Retina (tissue), 1 donor: ENCODE data around the gene PCNT.

ENCODE experiments used
- DNase-seq: peaks from one replicate; pipeline ENCODE4 v3.0.0-alpha.2; 2016

PCNT gene

DNA sequence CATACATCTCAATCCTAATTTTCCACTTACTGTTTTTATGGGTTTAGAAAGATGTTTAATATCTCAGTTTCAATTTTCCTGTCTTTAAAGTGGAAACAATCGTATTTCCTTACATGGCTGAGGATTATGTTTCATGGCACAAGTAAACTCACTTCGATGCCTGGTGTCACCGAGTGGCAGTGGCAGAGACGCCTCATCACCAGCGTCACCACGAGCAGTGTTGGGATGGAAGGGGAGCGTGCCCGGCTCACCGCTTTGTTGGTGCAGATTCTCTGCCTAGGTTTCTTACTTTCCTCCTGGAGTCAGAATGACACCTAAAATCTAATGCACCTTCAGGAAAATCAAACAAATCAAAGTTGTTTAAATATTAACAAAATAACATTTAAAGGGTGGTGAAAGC is 86.6 kb downstream of the PCNT start:
- no peak for DNase-seq

- DNase-seq = no peak
Measured at GRCh38 chr21:46411236-46411635, 87.3 kb downstream of the PCNT start.

- DNase-seq = no peak
Measured at GRCh38 chr21:46411691-46412090, 87.7 kb downstream of the PCNT start.

DNA sequence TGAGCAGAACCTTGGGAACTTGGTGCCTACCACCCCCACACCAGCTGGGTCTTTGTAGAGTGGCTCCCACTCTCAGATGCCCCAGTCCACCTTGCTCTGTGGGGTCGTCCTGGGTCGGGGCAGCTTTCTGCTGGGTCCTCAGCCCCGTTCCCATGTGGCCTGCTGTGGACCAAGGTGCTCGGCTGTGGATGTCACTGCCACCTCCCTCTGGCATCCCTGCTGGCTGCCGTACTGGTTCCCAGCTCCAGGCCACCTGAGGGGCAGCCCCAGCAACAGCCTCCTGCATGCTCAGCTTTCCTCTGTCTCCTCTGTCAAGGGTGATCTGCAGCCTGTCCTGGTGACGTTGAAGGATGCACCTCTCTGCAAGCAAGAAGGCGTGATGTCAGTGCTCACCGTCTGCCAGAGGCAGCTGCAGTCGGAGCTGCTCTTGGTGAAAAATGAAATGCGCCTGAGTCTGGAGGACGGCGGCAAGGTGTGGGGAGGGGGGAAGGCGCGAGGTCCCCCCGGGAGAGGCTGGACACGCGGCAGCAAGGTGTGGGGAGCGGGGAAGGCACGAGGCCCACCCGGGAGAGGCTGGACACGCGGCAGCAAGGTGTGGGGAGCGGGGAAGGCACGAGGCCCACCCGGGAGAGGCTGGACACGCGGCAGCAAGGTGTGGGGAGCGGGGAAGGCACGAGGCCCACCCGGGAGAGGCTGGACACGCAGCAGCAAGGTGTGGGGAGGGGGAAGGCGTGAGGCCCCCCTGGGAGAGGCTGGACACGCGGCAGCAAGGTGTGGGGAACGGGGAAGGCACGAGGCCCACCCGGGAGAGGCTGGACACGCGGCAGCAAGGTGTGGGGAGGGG is 88.8 kb downstream of the PCNT start:
- no peak for DNase-seq

DNA sequence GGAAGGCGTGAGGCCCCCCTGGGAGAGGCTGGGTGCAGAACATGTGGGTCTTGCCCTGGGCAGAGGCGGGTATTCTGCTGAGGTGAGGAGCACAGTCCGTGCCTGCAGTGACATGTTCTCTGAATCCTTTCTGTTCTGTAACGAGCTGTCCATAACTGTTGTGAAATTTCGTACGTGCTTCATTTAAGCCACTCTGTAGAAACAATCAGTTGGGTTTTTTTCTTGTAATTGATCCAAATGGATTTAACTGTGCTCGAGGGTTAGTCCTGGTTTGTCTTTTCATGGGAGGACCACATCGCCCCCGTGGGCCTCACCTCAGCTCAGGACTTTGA is 89.4 kb downstream of the PCNT start:
- no peak for DNase-seq

GRCh38 chr21:46414965-46415275 is 91.0 kb downstream of the PCNT start:
- DNase-seq = no peak

GRCh38 chr21:46416551-46416950 is 92.6 kb downstream of the PCNT start:
- DNase-seq = no peak

DNA sequence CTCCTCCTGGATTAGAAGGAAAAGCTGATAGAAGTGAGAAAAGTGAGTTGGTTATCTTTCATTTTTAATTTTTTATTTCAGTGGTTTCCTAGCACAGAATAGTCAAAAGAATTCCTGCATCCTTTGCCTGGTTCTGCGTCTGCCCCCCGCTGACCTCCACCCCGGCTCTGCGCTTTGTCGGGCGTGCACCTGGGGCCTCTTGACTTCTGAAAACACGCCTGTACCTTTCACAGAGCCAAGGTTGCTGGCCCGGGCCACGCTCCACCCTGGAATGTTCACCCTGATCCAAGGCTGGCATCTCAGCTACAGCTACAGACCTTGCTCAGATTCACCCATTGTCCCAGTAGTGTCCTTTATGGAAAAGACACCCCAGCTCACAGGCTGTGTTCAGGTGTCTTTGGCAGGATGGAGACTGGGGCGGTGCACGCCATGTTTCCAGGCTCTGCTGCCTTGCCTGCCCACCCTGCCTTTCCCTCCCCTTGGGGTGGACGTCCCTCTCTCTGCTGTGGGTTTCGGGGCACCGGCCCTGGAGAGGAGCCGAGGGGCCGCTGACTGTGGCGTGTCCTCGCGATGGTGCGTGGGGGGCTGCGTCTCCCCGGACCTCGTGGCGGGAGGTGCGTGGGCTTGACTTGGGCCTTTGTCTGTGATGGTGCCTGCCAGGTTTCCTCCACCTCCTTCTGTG is 94.5 kb downstream of the PCNT start:
- DNase-seq = no peak

DNA sequence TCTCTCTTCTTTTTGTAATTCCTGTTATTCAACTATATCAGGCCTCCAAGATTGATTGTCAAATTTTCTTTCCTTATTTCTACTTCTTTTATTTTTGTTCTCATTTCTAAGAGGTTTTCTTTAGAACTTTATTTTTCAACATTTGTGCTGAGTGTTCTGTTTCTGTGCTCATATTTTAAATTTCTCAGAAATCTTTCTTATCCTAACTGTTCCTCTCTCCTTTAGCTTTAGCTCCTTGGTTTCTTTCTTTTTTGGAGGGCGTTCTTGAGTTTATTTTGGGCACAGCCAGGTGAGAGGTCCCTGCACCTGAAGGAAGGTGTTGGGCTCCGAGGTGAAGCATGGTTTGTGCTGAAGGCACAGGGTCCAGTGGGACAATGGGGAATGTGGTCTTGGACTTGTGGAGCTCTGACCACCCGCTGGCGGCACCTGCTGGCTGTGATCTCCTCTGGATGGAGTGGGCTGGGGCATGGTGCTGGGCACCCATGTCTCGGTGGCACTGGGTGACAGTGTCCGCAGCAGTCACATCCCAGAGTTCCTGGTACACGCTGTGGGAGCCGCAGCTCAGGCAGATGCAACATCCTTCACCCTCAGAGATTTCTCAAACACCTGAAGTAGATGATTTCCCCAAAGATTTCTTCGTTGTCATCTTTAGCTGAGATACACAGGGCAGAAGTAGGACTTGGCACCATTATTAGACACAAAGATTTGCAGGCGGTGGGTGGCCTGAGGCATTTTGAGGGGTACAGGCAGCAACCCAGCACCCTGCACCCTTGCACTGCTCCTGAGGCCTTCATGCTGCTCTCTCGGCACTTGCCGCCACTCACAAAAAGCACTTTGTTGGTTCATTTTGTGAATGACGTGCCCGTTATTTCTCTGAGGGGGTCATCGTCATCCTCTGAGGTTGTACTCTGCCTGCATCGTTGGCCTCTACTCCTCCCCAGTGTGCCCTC is 96.6 kb downstream of the PCNT start:
- DNase-seq = no peak

DNA sequence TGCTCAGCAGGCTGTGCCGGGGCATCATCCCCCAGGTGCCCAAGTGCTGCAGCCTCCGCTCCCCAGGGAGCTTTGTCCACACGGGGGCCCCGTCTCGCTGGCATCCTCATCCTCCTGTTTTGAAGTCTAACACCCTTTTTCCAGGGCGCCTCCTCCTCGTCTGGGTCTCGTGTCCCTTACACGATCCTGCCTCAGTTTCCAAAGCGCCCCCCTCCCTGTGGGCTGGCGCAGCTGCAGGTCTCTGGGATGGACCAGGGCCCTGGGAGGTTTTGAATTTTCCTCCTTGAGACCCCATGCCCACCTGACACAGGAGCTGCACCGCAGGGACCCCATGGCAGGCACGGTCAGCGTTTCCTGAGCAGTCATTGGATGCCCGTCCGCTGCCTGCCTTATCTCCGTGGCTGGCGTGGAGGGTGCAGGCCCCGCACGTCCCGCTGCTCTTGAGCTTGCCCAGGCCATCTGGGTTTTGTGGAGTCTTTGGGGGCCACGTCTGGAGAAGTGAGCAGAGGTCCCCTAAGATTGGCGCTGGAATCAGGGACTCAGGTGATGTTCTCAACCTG is 97.3 kb downstream of the PCNT start:
- DNase-seq = no peak

DNA sequence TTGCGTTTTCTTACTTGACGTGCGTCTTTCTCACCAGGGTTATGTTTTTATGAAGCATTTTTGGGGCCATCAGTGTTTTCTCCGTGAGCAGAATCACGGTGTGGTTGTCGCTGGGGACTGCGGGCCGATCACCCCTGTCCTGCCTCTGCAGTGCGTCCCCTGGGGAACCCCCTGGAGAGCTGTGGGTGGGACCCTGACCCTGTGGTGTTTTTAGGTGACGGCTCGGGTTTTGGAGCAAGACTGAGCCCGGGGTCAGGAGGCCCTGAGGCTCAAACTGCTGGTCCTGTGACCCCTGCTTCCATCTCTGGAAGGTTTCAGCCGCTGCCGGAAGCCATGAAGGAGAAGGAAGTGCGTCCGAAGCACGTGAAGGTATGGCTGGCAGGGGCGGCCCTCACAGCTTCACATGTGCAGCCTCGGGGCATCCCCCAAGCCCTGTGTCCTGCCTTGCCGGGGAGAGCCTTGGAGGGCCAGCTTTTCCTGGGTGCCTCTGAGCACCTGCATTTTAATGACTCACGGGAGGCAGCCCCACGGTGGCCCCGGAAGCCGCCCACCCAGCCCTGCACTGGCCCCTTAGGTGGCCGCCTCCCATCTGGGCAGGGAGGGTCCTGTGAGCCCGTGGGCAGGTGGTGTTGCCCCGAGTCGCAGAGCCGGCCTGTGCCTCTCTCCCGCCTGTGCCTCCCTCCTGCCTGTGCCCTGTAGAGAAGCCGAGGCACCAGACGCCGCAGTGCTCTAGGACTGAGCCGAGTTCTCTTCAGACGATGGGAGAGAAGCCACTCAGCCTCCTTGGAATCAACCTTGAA is 98.0 kb downstream of the PCNT start:
- DNase-seq = no peak

GRCh38 chr21:46422636-46423241 is 98.8 kb downstream of the PCNT start:
- no peak for DNase-seq

- DNase-seq = no peak
Measured at GRCh38 chr21:46423546-46424038, 99.6 kb downstream of the PCNT start.

DNA sequence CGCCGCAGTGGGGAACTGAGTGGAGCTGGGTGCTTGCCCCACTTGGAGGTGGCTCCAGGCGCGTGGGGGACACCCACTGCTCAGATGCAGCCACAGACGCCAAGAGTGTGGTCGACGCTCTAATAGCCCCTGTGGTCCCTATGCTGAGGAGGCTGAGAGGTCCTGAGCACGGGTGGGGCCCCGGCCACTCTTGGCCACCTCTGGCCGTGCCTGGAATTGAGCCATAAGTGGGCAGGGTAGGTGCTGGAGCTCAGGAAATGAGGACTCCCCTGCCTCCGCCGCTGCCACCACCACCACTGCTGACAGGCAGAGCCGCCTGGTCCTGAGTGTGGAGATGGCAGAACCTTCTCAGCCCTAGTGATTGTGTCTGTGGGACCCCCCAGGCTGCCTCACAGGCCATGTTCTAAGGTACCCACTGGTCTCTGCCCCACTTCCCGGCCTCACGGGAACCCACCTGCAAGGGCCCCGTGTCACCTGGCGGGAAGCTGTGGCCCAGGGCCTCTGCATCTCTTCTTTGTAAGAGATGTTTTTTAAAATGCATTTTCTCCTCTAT is 100.2 kb downstream of the PCNT start:
- peak; percentile 30 for DNase-seq

- no peak for DNase-seq
Measured at GRCh38 chr21:46424621-46425020, 100.7 kb downstream of the PCNT start.

DNA sequence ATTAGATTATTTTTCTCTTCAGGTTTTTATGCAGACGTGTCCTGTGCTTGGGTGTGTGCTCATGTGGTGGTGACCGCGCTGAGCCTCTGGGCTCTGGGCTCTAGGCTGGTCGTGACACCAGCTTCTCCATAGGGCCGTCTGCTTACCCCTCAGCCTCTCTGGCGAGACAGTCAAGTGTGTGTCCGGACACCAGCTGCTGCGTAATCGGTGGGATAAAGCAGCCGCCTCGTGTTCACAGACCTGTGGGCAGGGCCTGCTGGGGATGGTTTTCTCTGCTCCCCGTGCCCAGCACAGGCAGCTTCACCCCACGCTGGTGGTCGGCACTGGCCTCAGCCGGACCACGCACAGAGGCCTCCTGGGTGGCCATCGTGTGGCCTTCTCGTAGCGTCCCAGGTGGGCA is 101.1 kb downstream of the PCNT start:
- DNase-seq = peak; percentile 18

DNA sequence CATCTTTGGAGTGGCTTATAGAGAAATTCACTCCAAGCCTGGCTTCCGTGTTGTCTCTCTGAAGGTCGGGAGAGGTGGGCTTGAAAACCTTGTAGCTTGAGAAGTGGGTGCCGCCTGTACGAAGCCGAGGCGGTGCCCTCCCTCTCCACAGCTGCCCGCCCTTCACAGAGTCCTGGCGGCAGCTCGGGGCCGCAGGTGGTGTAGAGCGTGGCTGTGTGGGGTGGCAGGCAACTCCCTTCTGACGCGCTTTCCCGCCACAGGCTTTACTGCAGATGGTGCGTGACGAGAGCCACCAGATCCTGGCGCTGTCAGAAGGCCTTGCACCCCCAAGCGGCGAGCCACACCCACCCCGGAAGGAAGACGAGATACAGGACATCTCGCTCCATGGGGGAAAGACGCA is 101.6 kb downstream of the PCNT start:
- DNase-seq = peak; percentile 23

- no peak for DNase-seq
Measured at GRCh38 chr21:46426313-46427046, 102.5 kb downstream of the PCNT start.

DNA sequence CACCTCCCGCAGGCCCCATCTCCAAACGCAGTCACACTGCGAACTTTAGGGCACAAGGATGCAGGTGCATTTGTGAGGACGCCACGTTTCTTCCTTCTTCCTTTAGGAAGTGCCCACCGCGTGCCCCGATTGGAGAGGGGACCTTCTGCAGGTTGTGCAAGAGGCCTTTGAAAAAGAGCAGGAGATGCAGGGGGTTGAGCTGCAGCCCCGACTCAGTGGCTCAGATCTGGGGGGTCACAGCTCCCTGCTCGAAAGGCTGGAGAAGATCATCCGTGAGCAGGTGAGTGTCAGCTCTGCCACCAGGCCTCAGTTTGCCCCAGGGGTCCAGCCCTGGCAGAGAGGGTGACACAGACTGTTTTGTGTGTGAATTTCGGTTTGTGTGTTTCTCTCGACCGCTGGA is 103.6 kb downstream of the PCNT start:
- no peak for DNase-seq

DNA sequence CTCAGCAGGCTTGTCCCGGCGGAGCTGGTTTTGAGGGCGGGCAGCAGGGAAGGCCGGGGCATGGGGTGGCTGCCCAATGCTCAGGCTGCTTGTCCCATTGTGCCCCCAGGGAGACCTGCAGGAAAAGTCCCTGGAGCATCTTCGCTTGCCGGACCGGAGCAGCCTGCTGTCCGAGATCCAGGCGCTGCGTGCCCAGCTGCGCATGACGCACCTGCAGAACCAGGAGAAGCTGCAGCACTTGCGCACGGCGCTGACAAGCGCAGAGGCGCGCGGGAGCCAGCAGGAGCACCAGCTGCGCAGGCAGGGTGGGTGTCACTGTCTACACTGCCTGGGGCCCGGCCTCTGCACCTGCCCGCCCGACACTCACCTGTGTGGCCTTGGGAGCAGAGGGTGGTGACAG is 104.3 kb downstream of the PCNT start:
- no peak for DNase-seq
